ENCODE data around the gene KHNYN. TPM values are rescaled to one million over a fixed set of nuclear protein-coding genes. Genes with fewer than 3 reads are reported as not detected.
A peak's percentile ranks its signal among the peaks of the same experiment; 100 is the strongest.

Gene KHNYN
- total and polyA plus RNA-seq, 2 experiments from 2014 or later: 35.7 to 90.7 TPM

- Histone ChIP-seq H3K4me1 (ENCODE audit: low read depth) (no peaks in the 10 kb centered on the region), H3K4me3 (no peak overlapping the region), H3K36me3 (peaks cover 13% of the 10 kb centered on the region), H3K9me3 (ENCODE audit: low read depth) (no peaks in the 10 kb centered on the region), H3K27me3 (no peaks in the 10 kb centered on the region), H3K27ac (no peak overlapping the region)
- no peak for DNase-seq (ENCODE audit: low read depth in 1 of 2, low spot score in 1 of 2)
- TF ChIP-seq, protein P1, sequence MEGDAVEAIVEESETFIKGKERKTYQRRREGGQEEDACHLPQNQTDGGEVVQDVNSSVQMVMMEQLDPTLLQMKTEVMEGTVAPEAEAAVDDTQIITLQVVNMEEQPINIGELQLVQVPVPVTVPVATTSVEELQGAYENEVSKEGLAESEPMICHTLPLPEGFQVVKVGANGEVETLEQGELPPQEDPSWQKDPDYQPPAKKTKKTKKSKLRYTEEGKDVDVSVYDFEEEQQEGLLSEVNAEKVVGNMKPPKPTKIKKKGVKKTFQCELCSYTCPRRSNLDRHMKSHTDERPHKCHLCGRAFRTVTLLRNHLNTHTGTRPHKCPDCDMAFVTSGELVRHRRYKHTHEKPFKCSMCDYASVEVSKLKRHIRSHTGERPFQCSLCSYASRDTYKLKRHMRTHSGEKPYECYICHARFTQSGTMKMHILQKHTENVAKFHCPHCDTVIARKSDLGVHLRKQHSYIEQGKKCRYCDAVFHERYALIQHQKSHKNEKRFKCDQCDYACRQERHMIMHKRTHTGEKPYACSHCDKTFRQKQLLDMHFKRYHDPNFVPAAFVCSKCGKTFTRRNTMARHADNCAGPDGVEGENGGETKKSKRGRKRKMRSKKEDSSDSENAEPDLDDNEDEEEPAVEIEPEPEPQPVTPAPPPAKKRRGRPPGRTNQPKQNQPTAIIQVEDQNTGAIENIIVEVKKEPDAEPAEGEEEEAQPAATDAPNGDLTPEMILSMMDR (IDR thresholded peaks at IDR 0.05; ENCODE audit: low read depth, low read length): no peak
Measured at GRCh38 chr14:24409956-24410355, 19.8 kb upstream of the KHNYN start.

DNA sequence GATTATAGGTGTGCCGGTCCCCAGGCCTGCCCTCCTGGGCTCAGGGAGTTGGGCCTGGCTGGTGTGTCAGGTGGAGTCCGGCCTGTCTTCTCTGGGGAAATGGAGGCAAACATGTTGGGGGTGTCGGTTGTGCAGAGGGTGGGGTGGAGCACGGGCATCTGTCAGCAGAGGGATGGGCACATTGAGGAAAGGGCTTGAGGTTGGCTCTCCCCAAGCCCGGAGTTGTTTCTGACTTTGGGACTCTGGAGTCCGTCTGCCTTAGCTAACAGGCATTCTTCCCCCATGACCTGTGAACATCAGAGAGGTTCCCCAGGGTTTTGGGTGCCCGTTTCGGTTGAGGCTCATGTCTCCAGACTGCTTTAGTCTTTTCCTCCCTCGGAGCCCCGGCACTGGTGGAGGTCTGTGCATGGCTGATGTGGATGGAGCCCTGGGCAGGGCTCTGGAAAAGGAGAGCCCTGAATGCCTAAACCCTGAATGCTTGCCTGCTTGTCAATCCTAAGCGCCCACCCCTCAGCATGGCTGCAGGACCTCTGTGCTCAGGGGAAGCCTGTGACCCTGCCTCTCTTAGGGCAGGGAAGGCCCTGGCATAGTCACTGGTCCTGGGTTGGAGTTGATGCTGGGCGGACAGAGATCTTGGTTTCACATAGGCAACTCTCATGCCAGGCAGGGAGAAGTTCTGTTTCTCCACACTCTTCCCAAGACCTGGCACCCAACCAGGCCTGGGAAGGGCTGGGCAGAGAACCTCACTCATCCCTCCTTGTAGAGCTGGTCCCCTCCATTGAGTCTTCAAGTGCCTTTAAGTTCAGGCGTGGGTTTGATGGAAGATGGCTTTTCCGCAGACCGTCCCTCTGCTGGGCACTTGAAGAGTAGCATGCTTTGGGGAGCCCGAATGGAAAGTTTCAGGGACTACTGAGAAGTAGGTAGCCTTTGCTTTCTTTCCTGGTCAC lies 18.0 kb upstream of the KHNYN start:
- Histone ChIP-seq H3K4me3 (no peak overlapping the region), H3K4me1 (ENCODE audit: low read depth) (peaks cover 11% of the 10 kb centered on the region), H3K27ac (no peak overlapping the region), H3K9me3 (ENCODE audit: low read depth) (no peaks in the 10 kb centered on the region), H3K36me3 (peaks cover 13% of the 10 kb centered on the region), H3K27me3 (no peaks in the 10 kb centered on the region)
- peak; percentile 50 to 79 for DNase-seq (ENCODE audit: low read depth in 1 of 2, low spot score in 1 of 2)
- TF ChIP-seq, protein P1 (IDR thresholded peaks at IDR 0.05; ENCODE audit: low read depth, low read length): peak; percentile 81

DNA sequence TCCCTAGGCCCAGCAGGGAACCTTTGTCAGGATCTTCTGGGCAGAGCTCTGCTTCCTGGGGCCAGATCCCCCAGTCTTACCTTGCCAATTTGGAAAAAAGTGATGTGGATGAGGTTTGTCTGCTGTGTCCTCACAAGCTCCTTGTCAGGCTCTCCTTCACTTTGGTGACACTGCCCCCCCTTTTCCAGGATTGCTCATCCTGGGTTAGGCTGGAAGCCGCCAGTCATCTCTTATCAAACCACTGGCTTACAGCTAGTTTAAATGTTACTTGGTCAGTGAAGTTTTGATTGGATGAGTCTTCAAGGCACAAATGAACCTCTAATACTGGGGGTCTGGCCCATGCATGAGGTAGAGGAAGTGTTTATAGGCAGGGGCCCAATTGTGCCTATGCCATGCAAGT lies 15.7 kb upstream of the KHNYN start:
- peaks cover 13% of the 10 kb centered on the region for H3K36me3 ChIP-seq
- H3K4me3 ChIP-seq: no peak overlapping the region
- TF ChIP-seq, protein P1 (IDR thresholded peaks at IDR 0.05; ENCODE audit: low read depth, low read length): no peak
- no peak for DNase-seq (ENCODE audit: low read depth in 1 of 2, low spot score in 1 of 2)
- H3K4me1 ChIP-seq (ENCODE audit: low read depth): peaks cover 11% of the 10 kb centered on the region
- no peaks in the 10 kb centered on the region for H3K27me3 ChIP-seq
- no peaks in the 10 kb centered on the region for H3K9me3 ChIP-seq (ENCODE audit: low read depth)
- H3K27ac ChIP-seq: no peak overlapping the region

DNA sequence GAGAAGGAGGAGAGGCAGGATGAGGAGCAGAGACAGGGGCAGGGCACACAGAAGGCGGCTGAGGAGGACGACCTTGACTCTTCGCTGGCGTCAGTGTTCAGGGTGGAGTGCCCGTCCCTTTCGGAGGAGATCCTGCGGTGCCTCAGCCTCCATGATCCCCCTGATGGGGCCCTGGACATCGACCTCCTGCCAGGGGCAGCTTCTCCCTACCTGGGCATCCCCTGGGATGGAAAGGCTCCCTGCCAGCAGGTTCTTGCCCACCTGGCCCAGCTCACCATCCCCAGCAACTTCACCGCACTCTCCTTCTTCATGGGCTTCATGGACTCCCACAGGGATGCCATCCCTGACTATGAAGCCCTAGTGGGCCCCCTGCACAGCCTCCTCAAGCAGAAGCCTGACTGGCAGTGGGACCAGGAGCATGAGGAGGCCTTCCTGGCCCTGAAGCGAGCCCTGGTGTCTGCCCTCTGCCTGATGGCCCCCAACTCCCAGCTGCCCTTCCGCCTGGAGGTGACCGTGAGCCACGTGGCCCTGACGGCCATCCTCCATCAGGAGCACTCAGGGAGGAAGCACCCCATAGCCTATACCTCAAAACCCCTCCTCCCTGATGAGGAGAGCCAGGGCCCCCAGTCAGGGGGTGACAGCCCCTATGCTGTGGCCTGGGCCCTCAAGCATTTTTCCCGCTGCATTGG lies 14.9 kb upstream of the KHNYN start:
- Histone ChIP-seq H3K36me3 (peaks cover 13% of the 10 kb centered on the region), H3K27me3 (no peaks in the 10 kb centered on the region), H3K9me3 (ENCODE audit: low read depth) (no peaks in the 10 kb centered on the region), H3K27ac (no peak overlapping the region), H3K4me3 (no peak overlapping the region), H3K4me1 (ENCODE audit: low read depth) (peaks cover 11% of the 10 kb centered on the region)
- TF ChIP-seq, protein P1 (IDR thresholded peaks at IDR 0.05; ENCODE audit: low read depth, low read length): no peak
- no peak for DNase-seq (ENCODE audit: low read depth in 1 of 2, low spot score in 1 of 2)

DNA sequence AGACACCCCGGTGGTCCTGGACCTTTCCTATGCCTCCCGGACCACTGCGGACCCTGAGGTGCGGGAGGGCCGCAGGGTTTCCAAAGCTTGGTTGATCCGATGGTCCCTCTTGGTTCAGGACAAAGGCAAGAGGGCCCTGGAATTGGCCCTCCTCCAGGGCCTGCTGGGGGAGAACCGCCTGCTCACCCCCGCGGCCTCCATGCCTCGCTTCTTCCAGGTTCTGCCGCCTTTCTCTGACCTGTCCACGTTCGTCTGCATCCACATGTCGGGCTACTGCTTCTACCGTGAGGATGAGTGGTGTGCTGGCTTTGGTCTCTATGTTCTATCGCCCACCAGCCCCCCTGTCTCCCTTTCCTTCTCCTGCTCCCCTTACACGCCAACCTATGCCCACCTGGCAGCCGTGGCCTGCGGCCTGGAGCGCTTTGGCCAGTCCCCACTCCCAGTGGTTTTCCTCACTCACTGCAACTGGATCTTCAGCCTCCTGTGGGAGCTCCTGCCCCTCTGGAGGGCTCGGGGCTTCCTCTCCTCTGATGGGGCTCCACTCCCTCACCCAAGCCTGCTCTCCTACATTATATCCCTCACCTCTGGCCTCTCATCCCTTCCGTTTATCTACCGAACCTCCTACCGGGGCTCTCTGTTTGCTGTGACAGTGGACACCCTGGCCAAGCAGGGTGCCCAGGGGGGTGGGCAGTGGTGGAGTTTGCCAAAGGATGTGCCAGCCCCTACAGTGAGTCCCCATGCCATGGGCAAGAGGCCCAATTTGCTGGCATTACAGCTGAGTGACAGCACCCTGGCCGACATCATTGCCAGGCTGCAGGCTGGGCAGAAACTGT lies 14.1 kb upstream of the KHNYN start:
- no peaks in the 10 kb centered on the region for H3K9me3 ChIP-seq (ENCODE audit: low read depth)
- TF ChIP-seq, protein P1 (IDR thresholded peaks at IDR 0.05; ENCODE audit: low read depth, low read length): no peak
- no peaks in the 10 kb centered on the region for H3K27me3 ChIP-seq
- H3K36me3 ChIP-seq: peaks cover 13% of the 10 kb centered on the region
- DNase-seq (ENCODE audit: low read depth in 1 of 2, low spot score in 1 of 2): no peak
- peak overlapping the region; percentile 63 for H3K27ac ChIP-seq
- H3K4me3 ChIP-seq: no peak overlapping the region
- peaks cover 11% of the 10 kb centered on the region for H3K4me1 ChIP-seq (ENCODE audit: low read depth)
